Vagina (tissue), 2 donors: ENCODE measurements around the gene MALT1.

Source experiments
- POLR2AphosphoS5 ChIP-seq, 2 donors: sonication (generic); formaldehyde crosslinking; IDR thresholded peaks; one replicate each; pipeline ENCODE4 v1.9.0; 2017; ENCODE audit warnings: antibody characterized with exemption in 2 of 2, mild to moderate bottlenecking in 2 of 2, low read depth in 1 of 2; ENCODE audit not compliant: insufficient read depth in 1 of 2
- TF ChIP-seq, protein P1 (sequence below), 3 experiments: fragments of 450-650 bp in 2 of 3; fragments of 200-600 bp in 1 of 3; sonication (generic) in 1 of 3; IDR thresholded peaks; one replicate each; pipeline ENCODE4 v1.5.1; 2017 to 2019; ENCODE audit warnings: antibody characterized with exemption in 3 of 3, mild to moderate bottlenecking in 2 of 3, moderate library complexity in 2 of 3

DNA sequence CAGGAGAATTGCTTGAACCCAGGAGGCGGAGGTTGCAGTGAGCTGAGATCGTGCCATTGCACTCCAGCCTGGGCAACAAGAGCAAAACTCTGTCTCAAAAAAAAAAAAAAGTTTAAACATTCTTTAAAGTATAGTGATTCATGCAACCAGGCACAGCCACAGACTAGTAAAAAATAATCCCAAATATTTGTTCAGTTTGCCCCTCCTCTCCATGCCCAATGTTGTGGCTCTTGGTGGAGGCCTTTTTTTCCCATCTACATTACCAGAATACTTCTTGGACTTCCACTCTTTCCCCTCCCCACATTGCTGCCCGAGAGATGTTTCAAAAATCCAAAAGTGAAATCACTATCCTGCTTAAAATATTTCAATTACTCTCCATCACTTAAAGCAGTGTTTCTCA lies 5.1 kb upstream of the MALT1 start:
- no peak for TF ChIP-seq POLR2AphosphoS5 (IDR thresholded peaks at IDR 0.05; ENCODE audit: insufficient read depth in 1 of 2, low read depth in 1 of 2)
- TF ChIP-seq, protein P1, sequence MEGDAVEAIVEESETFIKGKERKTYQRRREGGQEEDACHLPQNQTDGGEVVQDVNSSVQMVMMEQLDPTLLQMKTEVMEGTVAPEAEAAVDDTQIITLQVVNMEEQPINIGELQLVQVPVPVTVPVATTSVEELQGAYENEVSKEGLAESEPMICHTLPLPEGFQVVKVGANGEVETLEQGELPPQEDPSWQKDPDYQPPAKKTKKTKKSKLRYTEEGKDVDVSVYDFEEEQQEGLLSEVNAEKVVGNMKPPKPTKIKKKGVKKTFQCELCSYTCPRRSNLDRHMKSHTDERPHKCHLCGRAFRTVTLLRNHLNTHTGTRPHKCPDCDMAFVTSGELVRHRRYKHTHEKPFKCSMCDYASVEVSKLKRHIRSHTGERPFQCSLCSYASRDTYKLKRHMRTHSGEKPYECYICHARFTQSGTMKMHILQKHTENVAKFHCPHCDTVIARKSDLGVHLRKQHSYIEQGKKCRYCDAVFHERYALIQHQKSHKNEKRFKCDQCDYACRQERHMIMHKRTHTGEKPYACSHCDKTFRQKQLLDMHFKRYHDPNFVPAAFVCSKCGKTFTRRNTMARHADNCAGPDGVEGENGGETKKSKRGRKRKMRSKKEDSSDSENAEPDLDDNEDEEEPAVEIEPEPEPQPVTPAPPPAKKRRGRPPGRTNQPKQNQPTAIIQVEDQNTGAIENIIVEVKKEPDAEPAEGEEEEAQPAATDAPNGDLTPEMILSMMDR (IDR thresholded peaks at IDR 0.05): no peak
